Amniotic stem cell (primary cell): ENCODE measurements around the gene GCNA.

Experiments
- DNase-seq: peaks from one replicate; lab custom pipeline; 2025; lab: John Stamatoyannopoulos, UW

Gene GCNA

GRCh38 chrX:71615954-71616353, 37.7 kb downstream of the GCNA start:
- no peak for DNase-seq

GRCh38 chrX:71616672-71617529, 38.7 kb downstream of the GCNA start:
- DNase-seq: no peak

- no peak for DNase-seq
Observed at GRCh38 chrX:71617742-71618141, 39.5 kb downstream of the GCNA start.

- no peak for DNase-seq
Observed at GRCh38 chrX:71618303-71618721, 40.1 kb downstream of the GCNA start, which contains the start of gene CXCR3. CXCR3 (minus strand) TSS chrX:71618511; CDS start chrX:71618449, 62 bp downstream.

- no peak for DNase-seq
Observed at GRCh38 chrX:71618787-71619186, 40.5 kb downstream of the GCNA start.

GRCh38 chrX:71619193-71619592, 41.0 kb downstream of the GCNA start:
- DNase-seq: no peak

- DNase-seq: no peak
Observed at GRCh38 chrX:71619986-71620385, 41.7 kb downstream of the GCNA start.

- no peak for DNase-seq
Observed at GRCh38 chrX:71621603-71622002, 43.4 kb downstream of the GCNA start.

- no peak for DNase-seq
Observed at GRCh38 chrX:71622032-71622575, 43.9 kb downstream of the GCNA start.

GRCh38 chrX:71622576-71623450, 44.6 kb downstream of the GCNA start:
- no peak for DNase-seq

GRCh38 chrX:71623714-71624113, 45.5 kb downstream of the GCNA start:
- no peak for DNase-seq

GRCh38 chrX:71625471-71625870, 47.2 kb downstream of the GCNA start:
- DNase-seq: no peak

GRCh38 chrX:71626576-71626975, 48.3 kb downstream of the GCNA start:
- no peak for DNase-seq

- DNase-seq: no peak
Observed at GRCh38 chrX:71627588-71628404, 49.6 kb downstream of the GCNA start.

GRCh38 chrX:71629467-71629866, 51.2 kb downstream of the GCNA start:
- no peak for DNase-seq

GRCh38 chrX:71632923-71633657, 54.9 kb downstream of the GCNA start:
- DNase-seq: no peak

GRCh38 chrX:71634366-71634765, 56.1 kb downstream of the GCNA start:
- DNase-seq: no peak

GRCh38 chrX:71636438-71637252, 58.4 kb downstream of the GCNA start:
- DNase-seq: no peak

- no peak for DNase-seq
Observed at GRCh38 chrX:71637253-71637618, 59.0 kb downstream of the GCNA start.

- peak; percentile 1 for DNase-seq
Observed at GRCh38 chrX:71637848-71638247, 59.6 kb downstream of the GCNA start.
